K562 (cell line): ENCODE results near the gene CS. TPM values are rescaled to one million over a fixed set of nuclear protein-coding genes. Genes with fewer than 3 reads are reported as not detected.
A peak's percentile ranks its signal among the peaks of the same experiment; 100 is the strongest.

Source experiments
- ARID4B ChIP-seq: sonication (generic); formaldehyde crosslinking; IDR thresholded peaks from 2 replicates; pipeline ENCODE4 v1.8.0; 2022; ENCODE audit warnings: mild to moderate bottlenecking, missing genetic modification reagents
- ATF1 ChIP-seq, 2 experiments: fragments of 450-650 bp in 1 of 2; IDR thresholded peaks; 2 replicates each; pipeline ENCODE4 v1.6.1; 2016; ENCODE audit warnings: missing compliant biosample characterization in 1 of 2, missing genetic modification characterization in 1 of 2
- CREM ChIP-seq: IDR thresholded peaks from 2 replicates; pipeline ENCODE4 v1.6.1; 2014; ENCODE audit warnings: antibody characterized with exemption, low read depth
- E4F1 ChIP-seq: fragments of 250-450 bp; sonication (Bioruptor Pico); IDR thresholded peaks from 2 replicates; pipeline ENCODE4 v1.5.0; 2021; ENCODE audit warnings: mild to moderate bottlenecking, borderline replicate concordance
- ERF ChIP-seq: fragments of 450-650 bp; formaldehyde crosslinking; IDR thresholded peaks from 2 replicates; pipeline ENCODE4 v1.4.0; 2020; ENCODE audit warnings: mild to moderate bottlenecking, mixed read lengths
- HCFC1 ChIP-seq: IDR thresholded peaks from 2 replicates; pipeline ENCODE4 v1.6.1; 2012; ENCODE audit warnings: low read depth, low read length, improper control_type of control experiment
- HDAC3 ChIP-seq: fragments of 450-650 bp; IDR thresholded peaks from 2 replicates; pipeline ENCODE4 v1.6.1; 2018; ENCODE audit warnings: borderline replicate concordance, mild to moderate bottlenecking, moderate library complexity; ENCODE audit not compliant: partially characterized antibody
- HNRNPK ChIP-seq: fragments of 200-400 bp; formaldehyde crosslinking; IDR thresholded peaks from one replicate; pipeline ENCODE4 v1.6.1; 2018; ENCODE audit warnings: mild to moderate bottlenecking, low read depth, low read length; ENCODE audit not compliant: poor library complexity, severe bottlenecking
- IRF2 ChIP-seq: sonication (generic); formaldehyde crosslinking; IDR thresholded peaks from 2 replicates; pipeline ENCODE4 v1.8.1; 2022; ENCODE audit warnings: mild to moderate bottlenecking, missing genetic modification reagents
- KDM4B ChIP-seq, 2 experiments: fragments of 450-650 bp in 1 of 2; sonication (generic) in 1 of 2; IDR thresholded peaks; 2 replicates each; pipeline ENCODE4 v1.6.1; 2016 to 2017; ENCODE audit warnings: borderline replicate concordance in 2 of 2, antibody characterized with exemption in 1 of 2, low read depth in 1 of 2, mild to moderate bottlenecking in 1 of 2
- POU5F1 ChIP-seq: fragments of 150-350 bp; IDR thresholded peaks from 2 replicates; pipeline ENCODE4 v1.6.1; 2014; ENCODE audit warnings: borderline replicate concordance, low read length, low read depth, mild to moderate bottlenecking; ENCODE audit not compliant: partially characterized antibody
- RHOXF2B ChIP-seq: fragments of 250-450 bp; sonication (Bioruptor Pico); conservative IDR thresholded peaks from 2 replicates; pipeline ENCODE4 v1.5.1; 2021
- ZC3H11A ChIP-seq: IDR thresholded peaks from 2 replicates; pipeline ENCODE4 v1.6.1; 2012; ENCODE audit warnings: low read depth, low read length, improper control_type of control experiment
- ZNF239 ChIP-seq: fragments of 250-450 bp; sonication (Bioruptor Pico); IDR thresholded peaks from 2 replicates; pipeline ENCODE4 v1.4.0; 2020; ENCODE audit warnings: mild to moderate bottlenecking
- ZNF384 ChIP-seq: IDR thresholded peaks from 2 replicates; pipeline ENCODE4 v1.6.1; 2012; ENCODE audit warnings: low read depth, low read length, improper control_type of control experiment
- ZNF79 ChIP-seq: fragments of 250-450 bp; sonication (Bioruptor Pico); IDR thresholded peaks from 2 replicates; pipeline ENCODE4 v1.4.0; 2020; ENCODE audit warnings: low read depth, mild to moderate bottlenecking, moderate library complexity
- polyA plus RNA-seq, 8 experiments: library from polyadenylated mRNA; depleted of rRNA in 4 of 8; stranded (reverse) in 5 of 8; unstranded in 3 of 8; fragments of >200 nt; fragmentation: Nextera tagmentation in 2 of 8; fragmentation: Illumina TruSeq in 1 of 8; extraction: Ambion mirVana in 2 of 8; extraction: Trizol in 1 of 8; gene quantifications; 2 replicates each; pipeline versions ENCODE4 v1.2.1 to v1.2.3, GENCODE V29; 2011 to 2014; ENCODE audit warnings: inconsistent platforms in 1 of 8, missing spikeins in 1 of 8
- total RNA-seq, 7 experiments: library from RNA; depleted of rRNA in 6 of 7; stranded (reverse); fragments of >200 nt in 6 of 7; fragmentation: Illumina TruSeq in 2 of 7; extraction: Trizol in 2 of 7; gene quantifications; 2 replicates each; pipeline versions ENCODE4 v1.2.1 to v1.2.3, GENCODE V29; 2011 to 2021; ENCODE audit warnings: low replicate concordance in 1 of 7
- TF ChIP-seq, protein P1 (sequence below): fragments of 450-650 bp; formaldehyde crosslinking; IDR thresholded peaks from 2 replicates; pipeline ENCODE4 v1.4.0; 2020; ENCODE audit warnings: mild to moderate bottlenecking, moderate library complexity
- TF ChIP-seq, protein P2 (sequence below): fragments of 450-650 bp; formaldehyde crosslinking; IDR thresholded peaks from 2 replicates; pipeline ENCODE4 v1.4.0; 2022; ENCODE audit warnings: mild to moderate bottlenecking, moderate library complexity

The CS gene
- total and polyA plus RNA-seq, 9 of the 15 experiments (the other 6 are each of a cell fraction or from before 2014, with no cell fraction given) = 99.9 to 390 (median 149) TPM

DNA sequence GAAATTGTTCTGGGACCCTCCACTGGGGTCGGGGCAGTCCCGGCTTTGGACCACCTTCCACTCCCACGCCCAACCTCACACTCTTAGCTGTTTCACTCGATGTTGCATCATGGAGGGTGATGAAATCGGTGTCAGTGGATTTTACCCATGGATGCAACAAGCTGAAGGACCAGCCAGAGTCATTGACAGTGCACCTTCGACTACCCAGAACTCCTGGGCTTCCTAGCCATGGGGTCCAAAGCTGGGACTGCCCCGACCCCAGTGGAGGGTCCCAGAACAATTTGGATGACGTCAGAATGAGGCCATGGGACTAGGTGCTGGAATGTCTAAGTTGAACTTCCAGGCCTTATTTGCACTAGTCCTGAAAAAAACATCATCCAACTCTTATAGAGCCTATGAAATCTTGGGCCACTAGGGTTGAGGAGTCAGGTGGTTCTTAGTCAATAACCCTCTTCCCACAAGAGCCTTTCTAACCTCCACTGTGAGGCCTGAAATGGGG is 37.7 kb upstream of the CS start (continued):
- TF ChIP-seq ARID4B (CRISPR knock-in tag) (no peak), RHOXF2B (CRISPR knock-in tag) (no peak; the same call in 1 of the 2 replicates), HDAC3 (peak; percentile 5), E4F1 (CRISPR knock-in tag) (no peak), KDM4B (IDR thresholded peaks at IDR 0.05; ENCODE audit: borderline replicate concordance in 2 of 2, low read depth in 1 of 2) (no peak), ZNF384 (no peak), HNRNPK (no peak), ATF1 (CRISPR knock-in tag; IDR thresholded peaks at IDR 0.05) (no peak), ATF1 (tag; IDR thresholded peaks at IDR 0.05) (peak; percentile 75), IRF2 (CRISPR knock-in tag) (no peak), ERF (CRISPR knock-in tag) (peak; percentile 64; the same call in 1 of the 2 replicates), POU5F1 (no peak), ZNF79 (CRISPR knock-in tag) (peak; percentile 49; the same call in 1 of the 2 replicates), HCFC1 (no peak), CREM (peak; percentile 49; the same call in 1 of the 2 replicates), ZNF239 (peak; percentile 51; the same call in 1 of the 2 replicates), ZC3H11A (no peak)
- TF ChIP-seq, protein P1, sequence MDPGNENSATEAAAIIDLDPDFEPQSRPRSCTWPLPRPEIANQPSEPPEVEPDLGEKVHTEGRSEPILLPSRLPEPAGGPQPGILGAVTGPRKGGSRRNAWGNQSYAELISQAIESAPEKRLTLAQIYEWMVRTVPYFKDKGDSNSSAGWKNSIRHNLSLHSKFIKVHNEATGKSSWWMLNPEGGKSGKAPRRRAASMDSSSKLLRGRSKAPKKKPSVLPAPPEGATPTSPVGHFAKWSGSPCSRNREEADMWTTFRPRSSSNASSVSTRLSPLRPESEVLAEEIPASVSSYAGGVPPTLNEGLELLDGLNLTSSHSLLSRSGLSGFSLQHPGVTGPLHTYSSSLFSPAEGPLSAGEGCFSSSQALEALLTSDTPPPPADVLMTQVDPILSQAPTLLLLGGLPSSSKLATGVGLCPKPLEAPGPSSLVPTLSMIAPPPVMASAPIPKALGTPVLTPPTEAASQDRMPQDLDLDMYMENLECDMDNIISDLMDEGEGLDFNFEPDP = no peak
- TF ChIP-seq, protein P2, sequence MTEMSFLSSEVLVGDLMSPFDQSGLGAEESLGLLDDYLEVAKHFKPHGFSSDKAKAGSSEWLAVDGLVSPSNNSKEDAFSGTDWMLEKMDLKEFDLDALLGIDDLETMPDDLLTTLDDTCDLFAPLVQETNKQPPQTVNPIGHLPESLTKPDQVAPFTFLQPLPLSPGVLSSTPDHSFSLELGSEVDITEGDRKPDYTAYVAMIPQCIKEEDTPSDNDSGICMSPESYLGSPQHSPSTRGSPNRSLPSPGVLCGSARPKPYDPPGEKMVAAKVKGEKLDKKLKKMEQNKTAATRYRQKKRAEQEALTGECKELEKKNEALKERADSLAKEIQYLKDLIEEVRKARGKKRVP (CRISPR knock-in tag) = peak; percentile 97
